Tibial artery (tissue), 4 donors: ENCODE measurements around the gene EPB42.
A peak's percentile ranks its signal among the peaks of the same experiment; 100 is the strongest.
"Not testable (repeated sequence)": the region's sequence is repeated elsewhere in the genome, so short reads cannot be mapped to it uniquely, and the experiment has no call there.

Source experiments
- DNase-seq, 2 donors: peaks; one replicate each; pipeline ENCODE4 v3.0.0-alpha.2; 2019
- H3K27ac ChIP-seq, 2 donors: fragments of 200-600 bp; sonication (generic) in 1 of 2; 1 replicate in 1 of 2; 2 replicates in 1 of 2; pipeline ENCODE4 v1.5.1; 2018 to 2019; ENCODE audit warnings: mild to moderate bottlenecking in 1 of 2
- H3K27me3 ChIP-seq, 2 donors: fragments of 200-600 bp; sonication (generic) in 1 of 2; one replicate each; pipeline versions ENCODE4 v1.5.1 to v1.6.0; 2016 to 2019
- H3K36me3 ChIP-seq, 3 donors: fragments of 200-600 bp; sonication (generic) in 2 of 3; one replicate each; pipeline ENCODE4 v1.5.1; 2016 to 2019; ENCODE audit warnings: mild to moderate bottlenecking in 2 of 3
- H3K4me1 ChIP-seq, 4 donors: fragments of 200-600 bp; sonication (generic) in 2 of 4; 1 replicate in 3 of 4; 2 replicates in 1 of 4; pipeline ENCODE4 v1.5.1; 2016 to 2019
- H3K4me3 ChIP-seq, 2 donors: fragments of 200-600 bp; sonication (generic) in 1 of 2; 1 replicate in 1 of 2; 2 replicates in 1 of 2; pipeline ENCODE4 v1.5.1; 2018 to 2019; ENCODE audit warnings: mild to moderate bottlenecking in 2 of 2
- H3K9me3 ChIP-seq, 3 donors: fragments of 200-600 bp; sonication (generic) in 1 of 3; one replicate each; pipeline ENCODE4 v1.5.1; 2016 to 2019
- CTCF ChIP-seq, 2 experiments: fragments of 200-600 bp in 1 of 2; fragments of 450-650 bp in 1 of 2; IDR thresholded peaks; one replicate each; pipeline ENCODE4 v1.5.1; 2017 to 2019; ENCODE audit warnings: antibody characterized with exemption in 2 of 2, mild to moderate bottlenecking in 1 of 2, moderate library complexity in 1 of 2
- intact Hi-C: fragments of 100-400 bp; cut with DNase I; formaldehyde crosslinking; loops from one replicate; pipeline ENCODE4 v1.15.0; 2023; ENCODE audit warnings: low total_unique reads

EPB42 gene

DNA sequence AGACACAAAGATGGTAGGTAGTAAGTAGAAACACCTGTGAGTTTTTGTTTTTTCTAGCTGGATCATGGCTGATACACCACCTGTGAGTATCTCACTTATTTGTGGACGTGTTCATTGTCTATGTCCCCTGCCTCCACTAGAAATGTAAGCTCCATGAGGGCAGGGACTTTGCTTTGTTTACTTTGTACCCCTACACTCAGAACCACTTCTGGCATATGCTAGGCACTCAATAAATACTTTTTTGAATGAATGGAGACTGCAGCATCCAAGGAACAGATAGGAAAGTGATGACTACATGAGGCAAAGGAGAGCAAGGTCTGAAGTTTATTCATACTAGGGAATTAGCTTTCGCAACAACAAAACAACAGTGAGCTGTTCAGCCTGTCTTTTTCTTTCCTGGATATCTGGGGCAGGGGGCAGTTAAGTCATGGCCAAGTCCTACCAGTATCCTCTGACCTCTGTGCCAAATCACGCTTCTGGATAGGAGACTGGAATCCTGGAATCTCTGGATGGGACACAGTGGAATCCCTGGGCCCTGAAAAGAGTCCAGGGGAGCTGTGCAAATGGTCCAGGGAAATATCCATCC lies 11.6 kb upstream of the EPB42 start:
- H3K27ac ChIP-seq, result no peak overlapping the region
- H3K27me3 ChIP-seq, result peaks cover 0 to 2% of the 10 kb centered on the region in 2 donors
- no peak overlapping the region for H3K4me3 ChIP-seq
- H3K36me3 ChIP-seq, result no peaks in the 10 kb centered on the region
- no peaks in the 10 kb centered on the region for H3K4me1 ChIP-seq
- no peak for TF ChIP-seq CTCF (IDR thresholded peaks at IDR 0.05)
- H3K9me3 ChIP-seq, result no peaks in the 10 kb centered on the region
- DNase-seq, result no peak
- intact Hi-C loops, result no loop called here

GRCh38 chr15:43230640-43231115 lies 9.9 kb upstream of the EPB42 start:
- no peak for TF ChIP-seq CTCF (IDR thresholded peaks at IDR 0.05)
- H3K4me3 ChIP-seq, result no peak overlapping the region
- intact Hi-C loops, result no loop called here

DNA sequence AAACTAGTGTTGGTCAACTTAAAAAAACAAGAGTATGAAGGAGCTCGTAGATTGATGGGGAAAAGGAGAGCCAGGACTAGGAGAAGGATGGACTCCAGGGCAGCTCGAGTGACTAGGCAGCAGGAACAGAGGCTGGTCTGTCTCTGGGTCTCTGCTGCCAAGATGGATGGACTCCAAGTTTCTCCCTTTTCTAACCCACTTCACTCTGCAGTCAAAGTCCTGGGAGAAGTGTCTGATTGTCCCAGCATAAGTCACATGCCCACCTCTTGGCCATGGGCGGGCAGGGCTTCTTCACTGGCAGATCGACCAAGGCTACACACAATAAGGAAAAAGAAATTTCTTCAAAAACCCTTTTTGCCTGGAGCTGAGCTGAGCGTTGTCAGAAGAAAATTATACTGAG lies 9.2 kb upstream of the EPB42 start:
- Histone ChIP-seq H3K9me3 (no peaks in the 10 kb centered on the region), H3K36me3 (no peaks in the 10 kb centered on the region), H3K27ac (peak overlapping the region in 1 of 2 donors; percentile 33), H3K4me3 (no peak overlapping the region), H3K27me3 (peaks cover 0 to 4% of the 10 kb centered on the region in 2 donors), H3K4me1 (no peaks in the 10 kb centered on the region)
- intact Hi-C loops, result loop anchor here (5.0 kb wide), 1 partner anchor 52 kb away; no protein-coding TSS in a partner anchor
- TF ChIP-seq CTCF (IDR thresholded peaks at IDR 0.05), result no peak
- no peak for DNase-seq

More at GRCh38 chr15:43230640-43231115, 9.9 kb upstream of the EPB42 start:
- peaks cover 0 to 4% of the 10 kb centered on the region in 2 donors for H3K27me3 ChIP-seq
- no peaks in the 10 kb centered on the region for H3K4me1 ChIP-seq
- peak overlapping the region in 1 of 2 donors; percentile 41 for H3K27ac ChIP-seq
- H3K9me3 ChIP-seq, result no peaks in the 10 kb centered on the region
- H3K36me3 ChIP-seq, result no peaks in the 10 kb centered on the region
- DNase-seq, result peak; percentile 63 to 74

DNA sequence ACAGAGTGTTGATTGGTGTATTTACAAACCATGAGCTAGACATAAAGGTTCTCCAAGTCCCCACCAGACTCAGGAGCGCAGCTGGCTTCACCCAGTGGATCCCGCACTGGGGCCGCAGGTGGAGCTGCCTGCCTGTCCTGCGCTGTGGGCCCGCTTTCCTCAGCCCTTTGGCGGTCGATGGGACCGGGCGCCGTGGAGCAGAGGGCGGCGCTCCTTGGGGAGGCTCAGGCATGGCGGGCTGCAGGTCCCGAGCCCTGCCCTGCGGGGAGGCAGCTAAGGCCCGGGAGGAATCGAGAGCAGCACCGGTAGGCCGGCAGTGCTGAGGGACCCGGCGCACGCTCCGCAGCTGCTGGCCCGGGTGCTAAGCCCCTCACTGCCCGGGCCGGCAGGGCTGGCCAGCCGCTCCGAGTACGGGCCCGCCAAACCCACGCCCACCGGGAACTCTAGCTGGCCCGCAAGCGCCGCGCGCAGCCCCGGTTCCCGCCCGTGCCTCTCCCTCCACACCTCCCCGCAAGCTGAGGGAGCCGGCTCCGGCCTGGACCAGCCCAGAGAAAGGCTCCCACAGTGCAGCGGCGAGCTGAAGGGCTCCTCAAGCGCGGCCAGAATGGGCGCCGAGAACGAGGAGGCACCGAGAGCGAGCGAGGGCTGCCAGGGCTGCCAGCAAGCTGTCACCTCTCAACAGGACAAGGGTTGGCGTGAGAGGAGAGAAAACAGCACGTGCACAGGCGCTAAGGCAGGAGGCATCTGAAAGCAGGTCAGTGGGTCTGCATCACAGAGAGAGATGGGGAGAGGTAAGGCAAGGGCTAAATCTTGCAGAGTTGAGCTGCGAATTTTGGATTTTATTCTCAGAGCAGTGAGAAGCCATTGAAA lies 5.9 kb upstream of the EPB42 start:
- TF ChIP-seq CTCF (IDR thresholded peaks at IDR 0.05), result no peak
- no peak for DNase-seq
- Histone ChIP-seq H3K36me3 (no peaks in the 10 kb centered on the region), H3K27ac (no peak overlapping the region), H3K4me1 (no peaks in the 10 kb centered on the region), H3K27me3 (peaks cover 0 to 2% of the 10 kb centered on the region in 2 donors), H3K4me3 (no peak overlapping the region), H3K9me3 (no peaks in the 10 kb centered on the region)
- intact Hi-C loops, result loop anchor here (5.0 kb wide), 1 partner anchor 56 kb away; no protein-coding TSS in a partner anchor

- H3K27me3 ChIP-seq, DNase-seq, H3K27ac ChIP-seq, H3K4me3 ChIP-seq, H3K4me1 ChIP-seq, H3K36me3 ChIP-seq, H3K9me3 ChIP-seq: not testable (repeated sequence)
- intact Hi-C loops, result loop anchor here (5.0 kb wide), 1 partner anchor 56 kb away; no protein-coding TSS in a partner anchor
Observed at GRCh38 chr15:43225950-43226255, 5.1 kb upstream of the EPB42 start.
